ENCODE measurements around the gene NAA20.
"Not testable (repeated sequence)": the region's sequence is repeated elsewhere in the genome, so short reads cannot be mapped to it uniquely, and the experiment has no call there.

NAA20 gene

DNA sequence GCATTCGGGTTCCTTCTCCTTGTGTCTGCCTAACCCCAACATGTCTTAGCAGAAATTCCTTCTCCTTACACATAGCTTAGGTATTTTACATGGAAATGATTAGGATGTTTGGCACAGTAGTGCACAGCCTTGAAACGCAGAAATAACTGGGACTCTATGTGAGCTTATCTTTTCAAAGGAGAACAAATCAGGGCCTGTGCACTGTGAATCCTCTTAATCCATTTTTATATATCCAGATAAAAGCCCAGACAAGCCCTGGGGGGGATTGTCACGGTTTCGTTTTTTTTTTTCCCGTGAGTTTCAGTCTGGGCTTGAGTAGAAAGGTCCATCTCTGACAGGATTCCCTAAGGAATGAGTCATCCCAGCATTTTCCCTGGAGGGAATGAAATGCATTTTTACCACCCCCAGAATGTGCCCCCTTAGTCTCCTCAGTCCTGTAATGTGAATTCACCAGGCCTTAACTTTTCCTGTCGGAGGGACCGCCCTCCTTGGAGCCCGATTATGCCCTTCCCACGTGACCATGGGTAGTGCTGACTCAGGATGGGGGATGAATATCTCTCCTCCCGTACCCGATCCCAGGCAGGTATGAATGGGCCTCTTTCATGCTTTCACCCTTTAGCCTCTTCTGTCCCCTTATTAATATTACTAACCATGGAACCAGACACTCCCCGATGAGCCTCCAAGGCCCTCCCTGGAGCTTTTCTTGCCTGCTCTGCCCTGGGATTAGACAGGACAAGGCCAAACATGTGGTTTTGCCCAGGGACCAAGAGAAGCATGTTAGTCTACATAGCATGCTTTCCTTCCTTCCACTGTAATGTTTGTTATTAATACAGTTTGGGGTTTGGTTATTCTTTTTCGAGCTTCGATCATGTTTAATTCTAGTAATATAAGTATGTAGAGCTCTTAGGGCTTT, 23.9 kb upstream of the NAA20 start:
- DNase-seq = no peak

DNA sequence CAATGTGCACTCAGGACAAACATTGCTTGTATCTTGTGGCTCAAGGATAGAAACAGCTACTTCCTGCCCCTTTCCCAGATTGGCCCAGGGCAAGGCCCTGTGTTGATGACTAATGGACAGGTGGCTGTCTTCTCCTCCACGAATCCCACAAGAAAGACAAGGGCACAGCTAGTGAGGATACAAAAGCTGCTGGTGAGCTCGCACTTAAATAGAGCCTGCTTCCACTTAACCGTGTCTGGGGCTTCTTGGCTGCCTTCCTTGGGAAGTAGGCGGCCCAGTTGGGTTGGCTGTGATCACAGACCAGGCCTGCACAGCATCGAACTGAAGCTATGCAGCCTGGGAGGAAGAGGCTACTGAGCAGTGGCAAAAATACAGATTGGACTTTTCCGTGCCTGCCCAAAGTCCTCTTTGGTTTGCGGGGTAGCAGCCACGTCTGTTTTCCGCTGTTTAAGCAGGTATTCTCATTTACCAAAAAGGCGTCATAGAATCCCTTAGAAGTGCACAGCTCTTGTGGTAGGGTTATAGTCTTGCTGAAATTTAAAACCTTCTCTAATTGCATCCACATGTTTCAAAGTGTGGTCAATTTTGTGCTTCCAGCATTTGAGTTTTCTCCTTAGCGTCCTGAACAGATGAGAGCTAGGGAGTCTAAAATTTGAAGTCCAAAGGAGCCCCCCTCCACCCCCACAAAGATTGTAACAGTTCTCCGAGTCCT, 23.0 kb upstream of the NAA20 start:
- no peak for DNase-seq

DNA sequence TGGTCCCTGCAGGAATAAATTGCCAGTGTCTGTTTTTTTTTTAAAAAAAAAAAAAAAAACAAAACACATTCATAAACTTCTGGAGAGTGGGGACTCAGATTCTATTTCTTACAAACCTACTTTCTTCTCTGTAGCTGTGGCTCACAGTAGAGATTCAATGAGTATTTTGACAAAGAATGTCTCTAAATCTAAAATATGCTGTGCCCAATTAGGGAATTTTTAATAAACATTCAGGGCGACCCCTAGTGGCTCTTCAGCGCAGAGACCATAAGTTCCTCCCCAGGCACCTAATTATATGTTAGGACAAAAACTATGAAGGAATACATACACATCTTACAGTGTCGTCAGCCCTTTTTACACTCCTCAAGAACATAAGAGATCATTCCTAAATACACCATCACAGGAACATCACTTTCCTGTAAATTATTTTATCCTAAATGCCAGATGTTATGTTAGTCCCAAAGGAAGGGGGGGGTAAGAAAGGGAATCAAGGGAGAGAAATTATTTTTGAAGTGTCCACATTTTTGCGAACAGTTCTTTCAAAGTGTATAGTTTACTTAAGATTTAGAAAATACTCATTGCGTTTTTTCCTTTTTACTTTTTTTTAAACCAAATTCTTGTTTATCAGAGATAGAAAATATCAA, 21.8 kb upstream of the NAA20 start:
- peak; percentile 14 to 15 for DNase-seq

DNA sequence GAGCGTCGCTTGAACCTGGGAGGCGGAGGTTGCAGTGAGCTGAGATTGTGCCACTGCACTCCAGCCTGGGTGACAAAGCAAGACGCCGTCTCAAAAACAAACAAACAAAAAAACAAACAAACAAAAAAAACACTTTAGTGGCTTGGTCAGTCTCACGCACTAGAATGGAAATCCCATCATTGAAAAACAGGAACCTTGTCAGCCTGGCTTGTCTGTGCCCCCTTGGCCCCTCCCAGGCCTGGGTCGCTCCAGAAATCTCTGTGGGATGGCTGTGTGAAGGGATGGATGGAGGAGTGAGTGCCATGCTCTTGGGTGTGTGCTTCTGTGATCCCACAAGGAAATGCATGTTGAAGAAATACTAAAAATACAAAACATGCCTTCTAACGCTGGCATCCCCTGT, 20.9 kb upstream of the NAA20 start:
- no peak for DNase-seq

DNA sequence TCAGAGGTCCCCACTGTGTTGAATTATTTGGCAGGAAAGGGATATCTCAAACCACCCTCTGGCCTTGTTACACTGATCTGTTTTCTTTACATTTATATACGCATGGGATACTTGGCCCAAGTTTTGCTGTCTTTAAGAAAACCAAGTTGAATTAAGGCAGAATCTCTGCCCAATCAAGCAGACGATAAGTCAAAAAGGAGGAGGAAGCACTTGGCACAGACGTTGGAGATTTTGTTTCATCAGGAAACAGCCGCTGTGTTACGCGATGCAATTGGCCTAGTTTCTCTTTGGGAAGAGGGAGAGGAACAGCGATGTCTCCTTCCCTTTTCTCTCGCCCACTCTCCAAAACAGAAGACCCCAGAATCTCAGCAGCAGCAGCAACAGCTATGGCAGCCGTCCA, 20.2 kb upstream of the NAA20 start:
- DNase-seq = no peak

DNA sequence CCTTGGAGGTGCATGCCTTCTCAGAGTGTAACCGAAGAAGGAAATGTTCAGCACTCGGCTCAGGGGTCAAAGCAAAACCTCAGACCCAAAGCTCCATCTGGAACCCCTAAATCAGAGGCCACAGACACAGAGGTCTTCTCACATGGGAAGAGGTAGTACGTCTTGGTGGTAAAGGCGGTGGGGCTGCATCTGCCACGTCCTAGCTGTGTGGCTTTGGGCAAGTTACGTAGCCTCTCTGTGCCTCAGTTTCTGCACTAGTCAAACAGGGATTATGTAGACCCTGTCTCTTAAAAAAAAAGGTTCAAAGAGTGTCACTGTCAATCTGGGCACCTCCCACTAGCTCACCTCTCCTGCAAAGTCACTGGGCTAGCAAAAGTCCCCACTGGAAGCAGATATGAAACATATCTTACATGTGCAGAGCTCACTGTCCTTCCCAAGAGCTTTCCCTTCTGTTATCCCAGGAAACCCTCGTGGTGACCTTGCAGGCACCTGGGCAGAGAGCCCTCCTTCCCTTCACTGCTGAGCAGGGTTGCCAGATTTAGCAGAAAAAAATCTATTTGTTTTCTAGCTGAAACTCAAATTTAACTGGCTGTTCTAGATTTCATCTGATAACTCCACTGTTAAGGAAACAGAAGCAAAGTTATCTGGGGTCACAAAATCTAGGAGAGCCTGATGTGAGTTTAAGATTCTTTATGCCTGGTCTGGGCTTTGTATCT, 18.0 kb upstream of the NAA20 start:
- no peak for DNase-seq

DNA sequence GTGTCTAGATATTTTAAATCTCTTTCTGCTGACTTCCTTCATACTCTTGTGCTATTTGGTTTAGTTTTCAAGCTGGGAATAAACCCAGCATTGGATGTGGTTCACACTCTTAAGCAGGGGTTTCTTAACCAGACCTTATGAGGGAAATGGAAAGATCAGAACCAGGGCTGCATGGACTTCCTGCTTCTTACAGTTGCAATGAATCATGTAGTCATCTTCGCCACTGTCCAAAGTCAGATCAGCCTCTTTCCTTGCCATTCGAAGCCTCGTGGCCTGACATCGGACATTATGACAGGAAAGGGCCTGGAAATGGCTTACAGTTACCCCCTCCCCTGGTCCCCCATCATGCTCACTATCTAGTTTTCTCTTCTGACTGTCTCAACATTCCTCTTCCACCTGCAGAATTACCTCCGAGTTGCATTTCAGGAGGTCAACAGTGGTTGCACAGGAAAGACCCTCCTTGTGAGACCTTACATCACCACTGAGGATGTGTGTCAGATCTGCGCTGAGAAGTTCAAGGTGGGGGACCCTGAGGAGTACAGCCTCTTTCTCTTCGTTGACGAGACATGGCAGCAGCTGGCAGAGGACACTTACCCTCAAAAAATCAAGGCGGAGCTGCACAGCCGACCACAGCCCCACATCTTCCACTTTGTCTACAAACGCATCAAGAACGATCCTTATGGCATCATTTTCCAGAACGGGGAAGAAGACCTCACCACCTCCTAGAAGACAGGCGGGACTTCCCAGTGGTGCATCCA, 16.8 kb upstream of the NAA20 start:
- no peak for DNase-seq

DNA sequence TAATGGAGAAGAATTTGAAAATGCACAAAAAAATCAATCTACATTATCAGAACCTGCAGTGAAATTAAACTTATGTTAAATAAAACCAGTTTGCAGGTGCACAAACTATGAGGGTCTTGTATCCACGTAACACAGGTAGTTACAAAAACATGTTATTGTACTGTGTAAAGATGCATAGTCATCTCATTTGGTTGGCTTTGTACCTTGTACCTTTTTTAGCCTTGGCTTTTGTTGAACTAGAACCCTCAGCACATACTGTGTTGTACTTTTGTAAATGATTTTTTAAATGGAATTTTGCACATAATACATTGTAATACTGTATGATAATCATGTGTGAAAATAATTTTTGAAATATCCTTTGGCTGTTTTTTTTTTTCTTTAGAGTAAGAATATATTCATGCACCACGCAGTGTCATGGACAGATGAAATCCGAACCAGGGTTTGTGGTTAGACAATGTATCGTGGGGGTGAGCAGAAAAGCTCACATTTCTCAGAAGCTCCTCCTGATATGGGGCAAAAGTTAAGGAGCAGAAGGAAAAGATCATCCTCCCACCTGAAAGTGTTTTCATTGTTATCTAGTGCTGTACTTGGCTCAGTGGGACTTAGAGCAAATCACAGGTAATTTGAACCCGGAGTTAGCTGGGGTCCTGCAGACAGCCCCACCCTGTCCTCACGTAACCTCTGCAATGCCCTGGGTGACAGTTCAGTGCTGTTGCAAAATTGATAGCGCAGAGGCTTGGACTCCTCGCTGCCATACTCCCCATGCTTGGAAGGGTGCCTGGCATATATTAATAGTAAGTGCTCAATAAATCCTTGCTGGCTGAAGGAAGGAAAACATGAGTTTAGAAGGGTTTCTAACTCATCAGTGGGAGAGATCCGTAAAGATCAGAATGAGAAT, 14.8 kb upstream of the NAA20 start:
- no peak for DNase-seq

DNA sequence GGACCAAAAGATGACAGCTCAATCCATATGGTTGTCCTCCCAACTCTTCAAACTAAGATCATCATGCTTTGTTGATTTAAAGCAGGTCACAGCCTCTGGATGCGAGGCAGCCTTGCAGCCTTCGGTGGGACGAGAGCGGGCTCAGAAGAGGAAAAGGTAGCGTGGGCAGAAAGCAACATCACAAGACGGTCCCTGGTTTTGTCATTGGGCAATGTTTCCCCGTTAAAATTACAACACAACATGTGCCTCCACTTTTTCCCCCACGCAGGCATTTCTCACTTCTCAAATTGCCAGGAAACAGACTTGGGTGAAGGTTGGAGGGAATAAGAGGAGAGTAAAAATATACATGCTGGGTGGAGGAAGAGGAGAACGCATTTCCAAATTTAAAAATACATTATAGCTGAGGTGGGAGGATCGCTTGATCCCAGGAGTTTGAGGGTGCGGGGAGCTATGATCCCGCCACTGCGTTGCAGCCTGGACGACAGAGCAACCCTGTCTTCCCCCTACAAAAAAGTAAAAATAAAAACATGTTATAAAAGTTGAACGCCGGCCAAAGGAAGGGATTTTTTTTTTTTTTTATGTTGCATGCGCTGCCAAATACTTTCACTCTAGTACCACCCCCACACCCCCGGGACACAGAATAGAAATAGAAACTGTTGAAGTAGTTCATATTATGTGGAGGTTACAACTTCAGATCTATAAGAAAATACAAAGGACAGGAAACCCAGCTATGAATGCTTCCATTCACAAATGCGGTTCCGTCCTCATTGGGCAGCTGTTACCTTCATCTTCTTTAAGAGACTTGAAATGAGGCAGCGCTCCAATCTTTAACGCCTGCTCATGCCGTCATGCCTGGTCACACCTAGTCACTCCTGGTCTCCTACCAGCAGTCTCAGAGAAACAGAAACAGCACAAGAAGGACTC, 13.9 kb upstream of the NAA20 start:
- DNase-seq = no peak

DNA sequence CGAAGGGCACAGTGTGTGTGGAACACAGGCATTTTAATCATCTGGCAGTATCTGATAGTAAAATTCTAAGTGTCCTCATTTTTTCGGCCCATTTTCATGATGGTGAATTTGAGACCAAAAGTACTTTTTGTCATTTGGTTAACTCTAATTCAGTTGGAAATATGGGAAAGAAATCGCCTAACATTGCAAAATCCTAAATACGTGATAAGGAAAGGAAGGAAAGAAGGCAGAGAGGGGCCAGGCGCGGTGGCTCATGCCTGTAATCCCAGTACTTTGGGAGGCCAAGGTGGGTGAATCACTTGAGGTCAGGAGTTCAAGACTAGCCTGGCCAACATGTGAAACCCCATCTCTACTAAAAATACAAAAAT, 13.2 kb upstream of the NAA20 start:
- DNase-seq = not testable (repeated sequence)

DNA sequence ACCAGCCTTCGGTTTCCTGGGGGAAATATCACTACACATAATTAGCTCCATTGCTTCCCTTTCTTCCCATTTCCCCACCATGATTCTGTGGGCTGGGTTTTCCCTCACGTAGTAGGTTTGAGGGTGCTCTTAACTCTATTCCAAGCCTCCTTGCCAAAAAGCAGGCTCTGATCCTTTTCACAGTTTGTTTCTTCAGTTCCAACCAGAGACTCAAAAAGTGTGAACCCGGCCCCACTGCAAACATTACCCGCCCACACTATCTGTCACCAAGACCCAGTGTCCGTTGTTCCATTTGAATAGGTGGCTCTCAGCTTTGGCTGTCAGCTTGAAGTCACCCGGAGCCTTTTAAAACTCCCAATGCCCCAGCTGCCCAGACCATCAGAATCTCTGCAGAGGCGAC, 11.8 kb upstream of the NAA20 start:
- no peak for DNase-seq

DNA sequence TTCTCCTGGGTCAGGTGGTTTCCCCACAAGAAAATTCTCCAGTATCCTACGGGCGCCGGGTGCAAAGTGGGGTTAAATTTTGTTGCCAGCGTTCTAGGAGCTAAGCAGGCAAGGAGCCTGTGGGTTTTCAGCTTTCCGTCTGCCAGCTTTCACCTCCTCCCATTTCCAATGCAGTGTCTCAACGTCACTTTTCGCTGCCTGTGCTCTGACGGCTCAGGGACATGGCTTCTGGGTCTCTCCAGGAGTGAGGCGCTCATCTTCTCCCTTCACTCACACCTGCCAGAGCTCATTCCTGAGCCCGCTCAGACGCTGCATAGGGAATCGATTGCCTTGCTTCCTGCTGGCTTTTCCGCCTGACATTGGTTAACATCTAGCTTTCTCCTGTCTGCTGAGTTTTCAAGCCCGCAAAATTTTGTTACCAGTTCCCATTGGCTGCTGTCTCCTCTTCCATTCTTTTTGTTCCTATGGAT, 7.3 kb upstream of the NAA20 start:
- no peak for DNase-seq

DNA sequence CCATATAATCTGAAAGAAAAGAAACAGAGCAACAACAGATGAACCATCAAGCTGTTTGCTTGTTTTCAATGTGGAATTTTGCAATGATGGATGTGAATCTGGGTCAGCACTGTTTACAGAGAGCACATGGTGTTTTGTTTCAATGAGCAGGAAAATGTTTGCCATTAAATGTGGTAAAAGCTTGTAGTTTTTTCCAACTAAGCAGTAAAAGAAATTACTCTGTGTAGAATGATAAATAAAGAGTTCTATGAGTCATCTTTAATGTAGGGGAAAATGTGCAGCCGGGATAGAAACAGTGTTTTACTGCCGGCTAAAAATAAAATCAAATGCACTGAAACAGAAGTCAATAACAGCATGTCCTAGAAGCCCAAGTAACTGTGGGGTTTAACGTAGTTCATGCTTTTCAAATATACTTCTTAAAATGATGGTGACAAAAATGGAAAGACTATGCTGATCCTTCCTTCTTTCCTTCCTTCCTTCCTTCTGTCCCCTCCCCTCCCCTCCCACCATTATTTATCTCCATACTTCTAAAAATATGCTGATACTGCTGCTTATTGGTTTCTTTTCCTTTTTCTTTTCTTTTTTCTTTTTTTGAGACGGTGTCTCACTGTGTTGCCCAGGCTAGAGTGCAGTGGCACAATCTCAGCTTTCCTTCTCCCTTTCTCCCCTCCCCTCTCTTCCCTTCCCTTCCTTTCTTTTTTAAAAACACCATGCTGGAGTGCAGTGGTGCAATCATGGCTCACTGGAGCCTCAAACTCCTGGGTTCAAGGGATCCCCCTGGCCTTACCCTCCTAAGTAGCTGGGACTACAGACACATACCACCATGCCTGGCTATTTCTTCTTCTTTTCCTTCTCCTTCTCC, 6.3 kb upstream of the NAA20 start:
- DNase-seq = no peak

DNA sequence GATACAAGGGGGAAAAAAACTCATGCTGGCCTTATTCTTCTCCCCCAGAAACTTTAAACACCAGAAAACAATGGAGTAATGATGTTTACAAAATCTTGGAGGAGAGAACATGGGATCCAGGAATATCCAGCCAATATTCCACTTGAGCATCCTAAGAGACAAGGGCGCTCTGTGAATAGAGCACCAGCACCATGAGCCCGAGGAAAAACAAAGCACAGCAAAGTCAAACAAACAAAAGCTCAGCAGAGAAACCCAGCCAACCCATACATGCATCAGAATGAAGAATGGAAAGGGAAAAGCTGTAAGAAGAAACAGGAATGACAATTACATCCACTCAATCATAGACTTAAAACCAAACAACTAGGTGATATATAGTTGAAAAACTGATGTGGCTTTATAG, 4.6 kb upstream of the NAA20 start:
- no peak for DNase-seq

DNA sequence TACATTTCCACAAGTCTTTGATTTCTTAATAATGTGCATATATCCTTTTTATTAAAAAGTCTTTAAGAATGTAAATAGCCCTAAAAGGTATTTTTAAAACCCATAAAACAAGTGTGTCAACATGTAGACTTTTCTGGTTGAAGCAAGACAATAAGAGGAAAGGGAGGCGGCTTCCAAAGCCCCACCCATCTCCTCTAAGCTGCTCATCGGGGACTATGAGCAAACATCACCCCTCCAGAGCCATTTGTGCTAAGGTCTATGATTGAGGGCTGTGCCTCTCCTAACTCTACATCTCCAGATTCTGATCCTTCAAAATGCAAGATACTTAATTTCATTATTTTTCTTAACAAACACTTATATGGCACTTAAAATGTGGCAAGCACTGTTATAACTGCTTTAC, 2.5 kb upstream of the NAA20 start:
- DNase-seq = no peak

DNA sequence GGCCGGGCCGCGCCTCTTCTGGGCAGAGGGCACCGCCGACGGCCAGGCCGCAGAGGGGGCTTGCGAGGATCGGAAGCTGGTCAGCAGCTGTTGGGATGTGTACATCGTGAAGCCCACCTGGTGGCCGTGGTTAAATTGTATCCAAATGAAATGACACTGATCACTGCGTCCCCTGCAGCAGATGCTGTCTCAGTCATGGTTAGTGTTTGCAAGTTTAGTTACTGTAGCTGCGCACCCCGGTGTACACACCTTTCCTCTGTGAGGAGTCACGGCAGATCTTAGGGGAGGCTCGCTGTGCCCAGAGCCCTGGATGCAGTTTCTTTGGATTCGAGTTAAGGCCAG, 653 bp downstream of the NAA20 start:
- DNase-seq = no peak

DNA sequence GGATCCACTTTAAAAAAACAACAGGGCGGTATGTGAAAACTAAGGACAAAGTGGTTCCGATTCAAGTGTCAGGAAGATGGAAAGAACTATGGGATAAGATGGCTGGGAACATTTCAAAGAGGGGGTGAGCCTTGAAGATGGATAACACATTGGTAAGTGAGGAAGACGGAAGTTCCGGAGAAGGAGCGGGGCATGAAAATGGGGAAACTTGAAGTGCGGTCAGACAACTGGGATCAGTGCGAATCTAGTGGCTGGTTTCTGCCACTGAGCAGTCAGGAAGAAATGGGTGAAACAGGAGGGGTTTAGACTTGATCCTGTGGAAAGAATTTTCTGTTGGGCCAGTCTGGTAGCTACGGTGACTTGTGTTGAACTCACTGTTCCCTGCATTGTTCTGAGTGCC, 1.2 kb downstream of the NAA20 start:
- no peak for DNase-seq

DNA sequence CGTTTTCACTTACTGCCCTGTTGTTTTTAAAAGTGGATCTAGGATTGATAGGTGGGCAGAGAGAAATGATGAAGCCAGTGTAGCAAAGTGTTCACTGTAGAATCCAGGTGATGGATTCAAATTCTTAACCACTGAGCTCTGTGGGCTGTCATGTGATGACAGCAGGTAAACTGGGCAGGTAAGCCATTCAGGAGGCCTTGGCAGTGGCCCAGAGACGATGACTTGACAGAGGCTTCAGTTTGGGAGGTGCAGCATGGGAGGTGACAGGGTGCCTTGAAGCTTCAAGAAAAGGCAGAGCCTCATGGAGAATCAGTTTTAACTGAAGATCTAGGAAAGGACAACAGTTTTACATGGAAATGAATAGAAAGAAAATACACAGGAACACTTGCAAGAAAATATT, 2.0 kb downstream of the NAA20 start:
- DNase-seq = no peak

DNA sequence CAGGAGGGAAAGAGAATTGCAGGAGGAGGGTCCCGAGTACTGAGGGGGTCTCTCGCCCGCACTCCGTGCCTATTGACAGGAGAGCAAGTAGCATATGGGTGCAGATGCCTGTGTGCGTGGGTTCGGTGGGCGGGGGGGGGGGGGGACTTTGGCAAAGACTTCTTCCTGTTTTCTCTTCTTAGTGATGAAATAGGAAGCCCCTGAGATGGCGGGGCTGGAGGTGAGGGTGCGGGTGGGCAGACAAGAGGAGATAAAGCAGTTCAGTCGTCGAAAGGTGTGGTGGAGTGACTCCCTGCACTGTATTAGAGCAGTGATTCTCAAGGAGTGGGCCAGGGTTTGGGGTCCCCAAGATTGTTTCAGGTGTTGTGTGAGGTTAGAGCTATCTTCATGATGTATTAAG, 3.7 kb downstream of the NAA20 start:
- DNase-seq = no peak

Measured in activated CD4-positive, alpha-beta T cell treated with anti-CD3 and anti-CD28 coated beads, Interleukin-2, amount 50 U/mL, for 4 hours (primary cell).